ENCODE data around the gene DCST2.

GRCh38 chr1:154968731-154969130 is 64.8 kb downstream of the DCST2 start:
- TF ChIP-seq CTCF (conservative IDR thresholded peaks at IDR 0.05; ENCODE audit: low read depth, low read length) (no peak), EZH2 (IDR thresholded peaks at IDR 0.05; ENCODE audit: low read length, unreplicated experiment) (no peak)

All from PC-3 (cell line).